ENCODE results near the gene NCOA1. TPM values are rescaled to one million over a fixed set of nuclear protein-coding genes. Genes with fewer than 3 reads are reported as not detected.
"Not testable (repeated sequence)": the region's sequence is repeated elsewhere in the genome, so short reads cannot be mapped to it uniquely, and the experiment has no call there.

NCOA1 gene
- polyA plus RNA-seq, 1 donor: 63.0 TPM

GRCh38 chr2:24597181-24597870 lies 106.3 kb downstream of the NCOA1 start:
- Histone ChIP-seq H3K4me1 (ENCODE audit: control insufficient read depth, insufficient read depth, low read length) (no peaks in the 10 kb centered on the region), H3K9me3 (ENCODE audit: control insufficient read depth, low read depth, low read length) (peaks cover 3% of the 10 kb centered on the region), H3K36me3 (ENCODE audit: control insufficient read depth, insufficient read depth, low read length) (peaks cover 2% of the 10 kb centered on the region), H3K27me3 (ENCODE audit: control insufficient read depth, insufficient read depth, low read length) (no peaks in the 10 kb centered on the region), H3K4me3 (ENCODE audit: low read length) (no peak overlapping the region), H3K27ac (ENCODE audit: low read length) (no peak overlapping the region)
- 83% methylated on average over 2 of the region's 2 CpGs for WGBS (ENCODE audit: insufficient coverage, low lambda C conversion rate)
- DNase-seq: no peak

GRCh38 chr2:24600140-24600539 lies 109.1 kb downstream of the NCOA1 start:
- H3K27ac ChIP-seq (ENCODE audit: low read length); DNase-seq; H3K4me1 ChIP-seq (ENCODE audit: control insufficient read depth, insufficient read depth, low read length); H3K27me3 ChIP-seq (ENCODE audit: control insufficient read depth, insufficient read depth, low read length); H3K4me3 ChIP-seq (ENCODE audit: low read length); H3K9me3 ChIP-seq (ENCODE audit: control insufficient read depth, low read depth, low read length); H3K36me3 ChIP-seq (ENCODE audit: control insufficient read depth, insufficient read depth, low read length): not testable (repeated sequence)
- 100% methylated on average over 2 of the region's 6 CpGs for WGBS (ENCODE audit: insufficient coverage, low lambda C conversion rate)

GRCh38 chr2:24611631-24612030 lies 120.6 kb downstream of the NCOA1 start:
- Histone ChIP-seq H3K4me3 (ENCODE audit: low read length) (no peak overlapping the region), H3K9me3 (ENCODE audit: control insufficient read depth, low read depth, low read length) (peaks cover 8% of the 10 kb centered on the region), H3K27me3 (ENCODE audit: control insufficient read depth, insufficient read depth, low read length) (no peaks in the 10 kb centered on the region), H3K36me3 (ENCODE audit: control insufficient read depth, insufficient read depth, low read length) (peaks cover 6% of the 10 kb centered on the region), H3K27ac (ENCODE audit: low read length) (no peak overlapping the region), H3K4me1 (ENCODE audit: control insufficient read depth, insufficient read depth, low read length) (no peaks in the 10 kb centered on the region)
- no peak for DNase-seq
- 80% methylated on average over 1 of the region's 3 CpGs for WGBS (ENCODE audit: insufficient coverage, low lambda C conversion rate)

- Histone ChIP-seq H3K36me3 (ENCODE audit: control insufficient read depth, insufficient read depth, low read length) (peaks cover 6% of the 10 kb centered on the region), H3K9me3 (ENCODE audit: control insufficient read depth, low read depth, low read length) (peaks cover 8% of the 10 kb centered on the region), H3K27me3 (ENCODE audit: control insufficient read depth, insufficient read depth, low read length) (no peaks in the 10 kb centered on the region), H3K4me1 (ENCODE audit: control insufficient read depth, insufficient read depth, low read length) (no peaks in the 10 kb centered on the region), H3K4me3 (ENCODE audit: low read length) (no peak overlapping the region), H3K27ac (ENCODE audit: low read length) (no peak overlapping the region)
- DNase-seq: no peak
- no CpG with 5 or more reads among the region's 6 CpGs for WGBS (ENCODE audit: insufficient coverage, low lambda C conversion rate)
These were observed 122.2 kb downstream of the NCOA1 start for GRCh38 chr2:24613154-24613814.

- WGBS (ENCODE audit: insufficient coverage, low lambda C conversion rate): 100% methylated on average over 2 of the region's 2 CpGs
- H3K36me3 ChIP-seq (ENCODE audit: control insufficient read depth, insufficient read depth, low read length): peaks cover 6% of the 10 kb centered on the region
- no peak for DNase-seq
- peaks cover 6% of the 10 kb centered on the region for H3K9me3 ChIP-seq (ENCODE audit: control insufficient read depth, low read depth, low read length)
- H3K27ac ChIP-seq (ENCODE audit: low read length): no peak overlapping the region
- no peak overlapping the region for H3K4me3 ChIP-seq (ENCODE audit: low read length)
- no peaks in the 10 kb centered on the region for H3K27me3 ChIP-seq (ENCODE audit: control insufficient read depth, insufficient read depth, low read length)
- no peaks in the 10 kb centered on the region for H3K4me1 ChIP-seq (ENCODE audit: control insufficient read depth, insufficient read depth, low read length)
These were observed 125.6 kb downstream of the NCOA1 start for GRCh38 chr2:24616616-24617015.

- H3K9me3 ChIP-seq (ENCODE audit: control insufficient read depth, low read depth, low read length): no peaks in the 10 kb centered on the region
- no peak for DNase-seq
These were observed 126.4 kb downstream of the NCOA1 start for GRCh38 chr2:24617424-24617823.

GRCh38 chr2:24618144-24618543 lies 127.1 kb downstream of the NCOA1 start:
- DNase-seq: no peak
- 100% methylated on average over 1 of the region's 1 CpG for WGBS (ENCODE audit: insufficient coverage, low lambda C conversion rate)
- H3K9me3 ChIP-seq (ENCODE audit: control insufficient read depth, low read depth, low read length): no peaks in the 10 kb centered on the region
- no peak overlapping the region for H3K4me3 ChIP-seq (ENCODE audit: low read length)
- H3K27me3 ChIP-seq (ENCODE audit: control insufficient read depth, insufficient read depth, low read length): no peaks in the 10 kb centered on the region
- H3K4me1 ChIP-seq (ENCODE audit: control insufficient read depth, insufficient read depth, low read length): no peaks in the 10 kb centered on the region
- peaks cover 5% of the 10 kb centered on the region for H3K36me3 ChIP-seq (ENCODE audit: control insufficient read depth, insufficient read depth, low read length)
- no peak overlapping the region for H3K27ac ChIP-seq (ENCODE audit: low read length)

More at GRCh38 chr2:24617424-24617823, 126.4 kb downstream of the NCOA1 start:
- no peak overlapping the region for H3K27ac ChIP-seq (ENCODE audit: low read length)
- peaks cover 6% of the 10 kb centered on the region for H3K36me3 ChIP-seq (ENCODE audit: control insufficient read depth, insufficient read depth, low read length)
- H3K4me3 ChIP-seq (ENCODE audit: low read length): no peak overlapping the region
- H3K27me3 ChIP-seq (ENCODE audit: control insufficient read depth, insufficient read depth, low read length): no peaks in the 10 kb centered on the region
- 89% methylated on average over 1 of the region's 2 CpGs for WGBS (ENCODE audit: insufficient coverage, low lambda C conversion rate)
- no peaks in the 10 kb centered on the region for H3K4me1 ChIP-seq (ENCODE audit: control insufficient read depth, insufficient read depth, low read length)

- whole genome bisulfite sequencing (ENCODE audit: insufficient coverage, low lambda C conversion rate): 80% methylated on average over 1 of the region's 1 CpG
- H3K27ac ChIP-seq (ENCODE audit: low read length): no peak overlapping the region
These were observed 127.6 kb downstream of the NCOA1 start for GRCh38 chr2:24618680-24619079.

GRCh38 chr2:24620936-24621335 lies 129.9 kb downstream of the NCOA1 start:
- H3K4me3 ChIP-seq (ENCODE audit: low read length): no peak overlapping the region
- peak; percentile 72 to 85 for DNase-seq
- H3K4me1 ChIP-seq (ENCODE audit: control insufficient read depth, insufficient read depth, low read length): no peaks in the 10 kb centered on the region
- WGBS (ENCODE audit: insufficient coverage, low lambda C conversion rate): no CpG with 5 or more reads among the region's 2 CpGs
- H3K9me3 ChIP-seq (ENCODE audit: control insufficient read depth, low read depth, low read length): no peaks in the 10 kb centered on the region
- H3K27me3 ChIP-seq (ENCODE audit: control insufficient read depth, insufficient read depth, low read length): no peaks in the 10 kb centered on the region
- H3K36me3 ChIP-seq (ENCODE audit: control insufficient read depth, insufficient read depth, low read length): no peaks in the 10 kb centered on the region
- H3K27ac ChIP-seq (ENCODE audit: low read length): peak overlapping the region; percentile 86

More at GRCh38 chr2:24618680-24619079, 127.6 kb downstream of the NCOA1 start:
- DNase-seq: no peak
- no peaks in the 10 kb centered on the region for H3K4me1 ChIP-seq (ENCODE audit: control insufficient read depth, insufficient read depth, low read length)
- no peaks in the 10 kb centered on the region for H3K27me3 ChIP-seq (ENCODE audit: control insufficient read depth, insufficient read depth, low read length)
- H3K9me3 ChIP-seq (ENCODE audit: control insufficient read depth, low read depth, low read length): no peaks in the 10 kb centered on the region
- no peaks in the 10 kb centered on the region for H3K36me3 ChIP-seq (ENCODE audit: control insufficient read depth, insufficient read depth, low read length)
- no peak overlapping the region for H3K4me3 ChIP-seq (ENCODE audit: low read length)

- Histone ChIP-seq H3K9me3 (ENCODE audit: control insufficient read depth, low read depth, low read length) (no peaks in the 10 kb centered on the region), H3K27ac (ENCODE audit: low read length) (peak overlapping the region; percentile 86), H3K27me3 (ENCODE audit: control insufficient read depth, insufficient read depth, low read length) (no peaks in the 10 kb centered on the region), H3K4me1 (ENCODE audit: control insufficient read depth, insufficient read depth, low read length) (no peaks in the 10 kb centered on the region), H3K4me3 (ENCODE audit: low read length) (no peak overlapping the region), H3K36me3 (ENCODE audit: control insufficient read depth, insufficient read depth, low read length) (no peaks in the 10 kb centered on the region)
- DNase-seq: no peak
- WGBS (ENCODE audit: insufficient coverage, low lambda C conversion rate): no CpG with 5 or more reads among the region's 3 CpGs
These were observed 130.9 kb downstream of the NCOA1 start for GRCh38 chr2:24621779-24622538.
